ENCODE data around the gene UBA52. TPM values are rescaled to one million over a fixed set of nuclear protein-coding genes. Genes with fewer than 3 reads are reported as not detected.

Gene UBA52
- total and polyA plus RNA-seq, 2 experiments from 2014 or later = 627 to 1,301 TPM

- TF ChIP-seq, protein P1, sequence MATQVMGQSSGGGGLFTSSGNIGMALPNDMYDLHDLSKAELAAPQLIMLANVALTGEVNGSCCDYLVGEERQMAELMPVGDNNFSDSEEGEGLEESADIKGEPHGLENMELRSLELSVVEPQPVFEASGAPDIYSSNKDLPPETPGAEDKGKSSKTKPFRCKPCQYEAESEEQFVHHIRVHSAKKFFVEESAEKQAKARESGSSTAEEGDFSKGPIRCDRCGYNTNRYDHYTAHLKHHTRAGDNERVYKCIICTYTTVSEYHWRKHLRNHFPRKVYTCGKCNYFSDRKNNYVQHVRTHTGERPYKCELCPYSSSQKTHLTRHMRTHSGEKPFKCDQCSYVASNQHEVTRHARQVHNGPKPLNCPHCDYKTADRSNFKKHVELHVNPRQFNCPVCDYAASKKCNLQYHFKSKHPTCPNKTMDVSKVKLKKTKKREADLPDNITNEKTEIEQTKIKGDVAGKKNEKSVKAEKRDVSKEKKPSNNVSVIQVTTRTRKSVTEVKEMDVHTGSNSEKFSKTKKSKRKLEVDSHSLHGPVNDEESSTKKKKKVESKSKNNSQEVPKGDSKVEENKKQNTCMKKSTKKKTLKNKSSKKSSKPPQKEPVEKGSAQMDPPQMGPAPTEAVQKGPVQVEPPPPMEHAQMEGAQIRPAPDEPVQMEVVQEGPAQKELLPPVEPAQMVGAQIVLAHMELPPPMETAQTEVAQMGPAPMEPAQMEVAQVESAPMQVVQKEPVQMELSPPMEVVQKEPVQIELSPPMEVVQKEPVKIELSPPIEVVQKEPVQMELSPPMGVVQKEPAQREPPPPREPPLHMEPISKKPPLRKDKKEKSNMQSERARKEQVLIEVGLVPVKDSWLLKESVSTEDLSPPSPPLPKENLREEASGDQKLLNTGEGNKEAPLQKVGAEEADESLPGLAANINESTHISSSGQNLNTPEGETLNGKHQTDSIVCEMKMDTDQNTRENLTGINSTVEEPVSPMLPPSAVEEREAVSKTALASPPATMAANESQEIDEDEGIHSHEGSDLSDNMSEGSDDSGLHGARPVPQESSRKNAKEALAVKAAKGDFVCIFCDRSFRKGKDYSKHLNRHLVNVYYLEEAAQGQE (IDR thresholded peaks at IDR 0.05; ENCODE audit: unreplicated experiment) = no peak
- TF ChIP-seq JUNB (IDR thresholded peaks at IDR 0.05; ENCODE audit: unreplicated experiment) (no peak), ZNF331 (CRISPR knock-in tag; IDR thresholded peaks at IDR 0.05; ENCODE audit: low read depth) (no peak), ETS1 (IDR thresholded peaks at IDR 0.05) (no peak), EZH2 (IDR thresholded peaks at IDR 0.05; ENCODE audit: low read depth, unreplicated experiment) (no peak), EZH2phosphoT487 (IDR thresholded peaks at IDR 0.05; ENCODE audit: unreplicated experiment) (no peak)
These were observed 48.7 kb downstream of the UBA52 start (continued) for GRCh38 chr19:18620311-18620710.

GRCh38 chr19:18620902-18621301 lies 49.2 kb downstream of the UBA52 start:
- Mint-ChIP-seq H3K4me1 (no peaks in the 10 kb centered on the region), H3K9me3 (peaks cover 7% of the 10 kb centered on the region; the same call in 2 of the 3 replicates), H3K4me3 (no peak overlapping the region), H3K27ac (no peak overlapping the region), H3K36me3 (ENCODE audit: low read depth) (peaks cover 5% of the 10 kb centered on the region), H3K27me3 (ENCODE audit: insufficient read depth, low read depth, poor library complexity) (peaks cover 8% of the 10 kb centered on the region)
- H2AFZ ChIP-seq = no peak overlapping the region
- no peak for DNase-seq (ENCODE audit: low spot score)
- H3K4me2 ChIP-seq = no peak overlapping the region
- no peaks in the 10 kb centered on the region for H3F3A ChIP-seq (replicated peaks; ENCODE audit: low read depth)
- TF ChIP-seq ZNF114 (CRISPR knock-in tag; IDR thresholded peaks at IDR 0.05) = no peak
- TF ChIP-seq NANOG (IDR thresholded peaks at IDR 0.05; ENCODE audit: borderline replicate concordance) = no peak
- no peaks in the 10 kb centered on the region for H3K4me1 ChIP-seq (ENCODE audit: insufficient read depth)
- H3K79me2 ChIP-seq (replicated peaks; ENCODE audit: insufficient read depth) = no peaks in the 10 kb centered on the region
- H3K27me3 ChIP-seq (ENCODE audit: insufficient read depth) = peaks cover 3% of the 10 kb centered on the region
- no peaks in the 10 kb centered on the region for H4K20me1 ChIP-seq (replicated peaks; ENCODE audit: insufficient read depth)
- H3K4me3 ChIP-seq = no peak overlapping the region
- no peaks in the 10 kb centered on the region for H3K36me3 ChIP-seq (ENCODE audit: insufficient read depth)
- no peak overlapping the region for H3K27ac ChIP-seq (ENCODE audit: low read depth)
- H3K9me2 ChIP-seq (ENCODE audit: insufficient read depth) = 0 out of 2 replicates have a peak, but pooled peaks cover 6% of the 10 kb centered on the region
- ATAC-seq = no peak

GRCh38 chr19:18626906-18627305 lies 55.2 kb downstream of the UBA52 start:
- Histone ChIP-seq H3K27me3 (ENCODE audit: insufficient read depth) (no peaks in the 10 kb centered on the region), H3K4me3 (no peak overlapping the region), H3K9me2 (ENCODE audit: insufficient read depth) (no peaks in the 10 kb centered on the region), H3K27ac (ENCODE audit: low read depth) (no peak overlapping the region), H3F3A (replicated peaks; ENCODE audit: low read depth) (no peaks in the 10 kb centered on the region), H2AFZ (no peak overlapping the region), H3K4me2 (no peak overlapping the region), H3K36me3 (ENCODE audit: insufficient read depth) (no peaks in the 10 kb centered on the region), H4K20me1 (replicated peaks; ENCODE audit: insufficient read depth) (no peaks in the 10 kb centered on the region), H3K79me2 (replicated peaks; ENCODE audit: insufficient read depth) (no peaks in the 10 kb centered on the region), H3K4me1 (ENCODE audit: insufficient read depth) (no peaks in the 10 kb centered on the region)
- DNase-seq (ENCODE audit: low spot score) (peak; percentile 28), ATAC-seq (no peak)
- H3K4me1 Mint-ChIP-seq = no peaks in the 10 kb centered on the region
- no peak overlapping the region for H3K4me3 Mint-ChIP-seq
- no peaks in the 10 kb centered on the region for H3K9me3 Mint-ChIP-seq
- H3K36me3 Mint-ChIP-seq (ENCODE audit: low read depth) = no peaks in the 10 kb centered on the region
- peaks cover 9% of the 10 kb centered on the region for H3K27me3 Mint-ChIP-seq (ENCODE audit: insufficient read depth, low read depth, poor library complexity)
- no peak for TF ChIP-seq POLR2AphosphoS5 (IDR thresholded peaks at IDR 0.05; ENCODE audit: low read depth)
- no peak for TF ChIP-seq ZNF331 (CRISPR knock-in tag; IDR thresholded peaks at IDR 0.05; ENCODE audit: low read depth)
- no peak for TF ChIP-seq JUNB (IDR thresholded peaks at IDR 0.05; ENCODE audit: unreplicated experiment)
- no peak for TF ChIP-seq STAT1 (IDR thresholded peaks at IDR 0.05; ENCODE audit: unreplicated experiment)
- no peak overlapping the region for H3K27ac Mint-ChIP-seq

Other genes with a start within 250 kb of the UBA52 start
- 511 and 591 TPM in 2 replicates for gene LSM4, start 248.8 kb upstream of the UBA52 start, total RNA-seq (2014; rRNA removed; shearing (Covaris generic))
- 637 and 641 TPM in 2 replicates for gene LSM4, start 248.8 kb upstream of the UBA52 start, polyA plus RNA-seq (2016; fragmentation: Nextera tagmentation; extraction: Ambion mirVana)
- 18.9 and 27.6 TPM in 2 replicates for gene PGPEP1, start 231.3 kb upstream of the UBA52 start, total RNA-seq (2014; rRNA removed; shearing (Covaris generic))
- gene PGPEP1, start 231.3 kb upstream of the UBA52 start, polyA plus RNA-seq (2016; fragmentation: Nextera tagmentation; extraction: Ambion mirVana) = 15.5 and 19.4 TPM in 2 replicates
- gene GDF15, start 185.7 kb upstream of the UBA52 start, total RNA-seq (2014; rRNA removed; shearing (Covaris generic)) = 15.7 and 19.8 TPM in 2 replicates
- 12.6 and 18.3 TPM in 2 replicates for gene GDF15, start 185.7 kb upstream of the UBA52 start, polyA plus RNA-seq (2016; fragmentation: Nextera tagmentation; extraction: Ambion mirVana)
- 0.17 TPM in 1 of 2 replicates, not detected in the other for gene LRRC25, start 174.2 kb upstream of the UBA52 start, total RNA-seq (2014; rRNA removed; shearing (Covaris generic))
- gene LRRC25, start 174.2 kb upstream of the UBA52 start, polyA plus RNA-seq (2016; fragmentation: Nextera tagmentation; extraction: Ambion mirVana) = 0.14 and 0.24 TPM in 2 replicates
- gene SSBP4, start 152.5 kb upstream of the UBA52 start, total RNA-seq (2014; rRNA removed; shearing (Covaris generic)) = 42.8 and 44.4 TPM in 2 replicates
- 47.9 and 52.0 TPM in 2 replicates for gene SSBP4, start 152.5 kb upstream of the UBA52 start, polyA plus RNA-seq (2016; fragmentation: Nextera tagmentation; extraction: Ambion mirVana)
- 199 and 208 TPM in 2 replicates for gene ISYNA1, start 133.7 kb upstream of the UBA52 start, total RNA-seq (2014; rRNA removed; shearing (Covaris generic))
- gene ISYNA1, start 133.7 kb upstream of the UBA52 start, polyA plus RNA-seq (2016; fragmentation: Nextera tagmentation; extraction: Ambion mirVana) = 191 and 217 TPM in 2 replicates
- gene ELL, start 49.8 kb upstream of the UBA52 start, total RNA-seq (2014; rRNA removed; shearing (Covaris generic)) = 16.2 and 20.1 TPM in 2 replicates
- 9.1 and 11.3 TPM in 2 replicates for gene ELL, start 49.8 kb upstream of the UBA52 start, polyA plus RNA-seq (2016; fragmentation: Nextera tagmentation; extraction: Ambion mirVana)
- gene FKBP8, start 28.3 kb upstream of the UBA52 start, total RNA-seq (2014; rRNA removed; shearing (Covaris generic)) = 291 and 367 TPM in 2 replicates
- 158 and 164 TPM in 2 replicates for gene FKBP8, start 28.3 kb upstream of the UBA52 start, polyA plus RNA-seq (2016; fragmentation: Nextera tagmentation; extraction: Ambion mirVana)
- gene KXD1, start 14.0 kb upstream of the UBA52 start, total RNA-seq (2014; rRNA removed; shearing (Covaris generic)) = 162 and 164 TPM in 2 replicates
- gene KXD1, start 14.0 kb upstream of the UBA52 start, polyA plus RNA-seq (2016; fragmentation: Nextera tagmentation; extraction: Ambion mirVana) = 108 and 111 TPM in 2 replicates
- gene REX1BD, start 16.9 kb downstream of the UBA52 start, total RNA-seq (2014; rRNA removed; shearing (Covaris generic)) = 121 and 124 TPM in 2 replicates
- 135 and 138 TPM in 2 replicates for gene REX1BD, start 16.9 kb downstream of the UBA52 start, polyA plus RNA-seq (2016; fragmentation: Nextera tagmentation; extraction: Ambion mirVana)
- gene CRLF1, start 34.9 kb downstream of the UBA52 start, total RNA-seq (2014; rRNA removed; shearing (Covaris generic)) = 17.1 and 18.1 TPM in 2 replicates
- 19.7 and 22.9 TPM in 2 replicates for gene CRLF1, start 34.9 kb downstream of the UBA52 start, polyA plus RNA-seq (2016; fragmentation: Nextera tagmentation; extraction: Ambion mirVana)
- 6.8 and 9.8 TPM in 2 replicates for gene TMEM59L, start 41.0 kb downstream of the UBA52 start, total RNA-seq (2014; rRNA removed; shearing (Covaris generic))
- 15.7 and 16.2 TPM in 2 replicates for gene TMEM59L, start 41.0 kb downstream of the UBA52 start, polyA plus RNA-seq (2016; fragmentation: Nextera tagmentation; extraction: Ambion mirVana)
- gene KLHL26, start 65.2 kb downstream of the UBA52 start, total RNA-seq (2014; rRNA removed; shearing (Covaris generic)) = 11.2 and 13.7 TPM in 2 replicates
- gene KLHL26, start 65.2 kb downstream of the UBA52 start, polyA plus RNA-seq (2016; fragmentation: Nextera tagmentation; extraction: Ambion mirVana) = 3.6 and 6.4 TPM in 2 replicates
- gene CRTC1, start 111.8 kb downstream of the UBA52 start, total RNA-seq (2014; rRNA removed; shearing (Covaris generic)) = 5.4 and 7.1 TPM in 2 replicates
- 6.7 and 8.4 TPM in 2 replicates for gene CRTC1, start 111.8 kb downstream of the UBA52 start, polyA plus RNA-seq (2016; fragmentation: Nextera tagmentation; extraction: Ambion mirVana)
- 0.63 TPM in 1 of 2 replicates, not detected in the other for gene COMP, start 219.4 kb downstream of the UBA52 start, total RNA-seq (2014; rRNA removed; shearing (Covaris generic))
- 0.31 and 0.58 TPM in 2 replicates for gene COMP, start 219.4 kb downstream of the UBA52 start, polyA plus RNA-seq (2016; fragmentation: Nextera tagmentation; extraction: Ambion mirVana)